Erythroblast (primary cell): ENCODE data around the gene TGM3.

Experiments
- GATA1 ChIP-seq: IDR thresholded peaks from 2 replicates; pipeline ENCODE4 v1.6.1; 2011; ENCODE audit warnings: low read depth, mild to moderate bottlenecking, control low read depth, low read length, moderate library complexity
- POLR2A ChIP-seq: IDR thresholded peaks from 2 replicates; pipeline ENCODE4 v1.6.1; 2011; ENCODE audit warnings: mild to moderate bottlenecking, low read length

GRCh38 chr20:2331106-2331505 is 35.3 kb downstream of the TGM3 start:
- no peak for TF ChIP-seq POLR2A
- TF ChIP-seq GATA1 = no peak
